HUES64 (cell line): ENCODE data around the gene SHC4.

ENCODE experiments used
- H3K27ac ChIP-seq: 2 replicates; pipeline ENCODE4 v1.7.0; 2013; ENCODE audit warnings: low read depth, low read length, inconsistent platforms
- H3K27me3 ChIP-seq: 2 replicates; pipeline ENCODE4 v1.6.1; 2013; ENCODE audit warnings: mild to moderate bottlenecking, low read length; ENCODE audit not compliant: insufficient read depth
- H3K36me3 ChIP-seq: 2 replicates; pipeline ENCODE4 v1.6.1; 2013; ENCODE audit warnings: mild to moderate bottlenecking, low read length; ENCODE audit not compliant: insufficient read depth
- H3K4me1 ChIP-seq: 2 replicates; pipeline ENCODE4 v1.6.1; 2013; ENCODE audit warnings: mild to moderate bottlenecking, low read length, moderate library complexity; ENCODE audit not compliant: insufficient read depth
- H3K4me3 ChIP-seq: 2 replicates; pipeline ENCODE4 v1.5.1; 2013; ENCODE audit warnings: mild to moderate bottlenecking, low read length, moderate library complexity
- H3K9ac ChIP-seq: 2 replicates; pipeline ENCODE4 v1.6.1; 2013; ENCODE audit warnings: mild to moderate bottlenecking, low read depth, low read length
- H3K9me3 ChIP-seq: 2 replicates; pipeline ENCODE4 v1.6.1; 2013; ENCODE audit warnings: low read depth, low read length; ENCODE audit not compliant: insufficient read depth
- WGBS: fragments of 150-250, 120-280 bp; methylation state at CpG from one replicate; pipeline ENCODE4 v1.1.7; 2013; ENCODE audit warnings: missing lambda C conversion rate; 5-methylcytosine and 5-hydroxymethylcytosine counted together

The SHC4 gene

GRCh38 chr15:48834756-48835155 lies 129.0 kb downstream of the SHC4 start:
- Histone ChIP-seq H3K27me3 (no peaks in the 10 kb centered on the region), H3K9me3 (no peaks in the 10 kb centered on the region), H3K9ac (no peak overlapping the region), H3K36me3 (no peaks in the 10 kb centered on the region), H3K27ac (no peak overlapping the region), H3K4me3 (no peak overlapping the region), H3K4me1 (no peaks in the 10 kb centered on the region)
- WGBS: 90% methylated on average over 5 of the region's 5 CpGs

GRCh38 chr15:48833526-48834239 lies 130.0 kb downstream of the SHC4 start:
- Histone ChIP-seq H3K27me3 (no peaks in the 10 kb centered on the region), H3K27ac (no peak overlapping the region), H3K4me1 (no peaks in the 10 kb centered on the region), H3K36me3 (no peaks in the 10 kb centered on the region), H3K9ac (no peak overlapping the region), H3K9me3 (no peaks in the 10 kb centered on the region), H3K4me3 (no peak overlapping the region)

- H3K9ac ChIP-seq: no peak overlapping the region
- no peaks in the 10 kb centered on the region for H3K9me3 ChIP-seq
- no peaks in the 10 kb centered on the region for H3K4me1 ChIP-seq
- H3K27ac ChIP-seq: no peak overlapping the region
- no peak overlapping the region for H3K4me3 ChIP-seq
- no peaks in the 10 kb centered on the region for H3K27me3 ChIP-seq
- no peaks in the 10 kb centered on the region for H3K36me3 ChIP-seq
Observed at GRCh38 chr15:48832648-48833047, 131.1 kb downstream of the SHC4 start.

GRCh38 chr15:48828906-48829305 lies 134.8 kb downstream of the SHC4 start:
- Histone ChIP-seq H3K27ac (no peak overlapping the region), H3K9me3 (no peaks in the 10 kb centered on the region), H3K27me3 (no peaks in the 10 kb centered on the region), H3K9ac (no peak overlapping the region), H3K36me3 (no peaks in the 10 kb centered on the region), H3K4me1 (peaks cover 1% of the 10 kb centered on the region), H3K4me3 (no peak overlapping the region)

GRCh38 chr15:48828471-48828870 lies 135.2 kb downstream of the SHC4 start:
- Histone ChIP-seq H3K9ac (no peak overlapping the region), H3K9me3 (no peaks in the 10 kb centered on the region), H3K4me1 (peaks cover 5% of the 10 kb centered on the region), H3K36me3 (no peaks in the 10 kb centered on the region), H3K27me3 (no peaks in the 10 kb centered on the region), H3K27ac (no peak overlapping the region), H3K4me3 (no peak overlapping the region)
- 72% methylated on average over 2 of the region's 4 CpGs for WGBS

GRCh38 chr15:48825075-48825474 lies 138.6 kb downstream of the SHC4 start:
- Histone ChIP-seq H3K36me3 (no peaks in the 10 kb centered on the region), H3K4me1 (peaks cover 7% of the 10 kb centered on the region), H3K27me3 (no peaks in the 10 kb centered on the region), H3K9ac (no peak overlapping the region), H3K9me3 (no peaks in the 10 kb centered on the region), H3K27ac (no peak overlapping the region), H3K4me3 (no peak overlapping the region)
- WGBS: 80% methylated on average over 1 of the region's 1 CpG

GRCh38 chr15:48823706-48824105 lies 140.0 kb downstream of the SHC4 start:
- no peak overlapping the region for H3K27ac ChIP-seq
- H3K4me3 ChIP-seq: no peak overlapping the region
- no CpG with 5 or more reads among the region's 1 CpG for WGBS
- no peaks in the 10 kb centered on the region for H3K36me3 ChIP-seq
- H3K4me1 ChIP-seq: peaks cover 7% of the 10 kb centered on the region
- H3K9me3 ChIP-seq: no peaks in the 10 kb centered on the region
- H3K9ac ChIP-seq: no peak overlapping the region
- no peaks in the 10 kb centered on the region for H3K27me3 ChIP-seq

- H3K4me1 ChIP-seq: peaks cover 7% of the 10 kb centered on the region
- no peak overlapping the region for H3K4me3 ChIP-seq
- no peak overlapping the region for H3K27ac ChIP-seq
- no peaks in the 10 kb centered on the region for H3K9me3 ChIP-seq
- no peaks in the 10 kb centered on the region for H3K27me3 ChIP-seq
- H3K9ac ChIP-seq: no peak overlapping the region
- H3K36me3 ChIP-seq: no peaks in the 10 kb centered on the region
- 9% methylated on average over 1 of the region's 1 CpG for WGBS
Observed at GRCh38 chr15:48823237-48823636, 140.5 kb downstream of the SHC4 start.

- Histone ChIP-seq H3K4me3 (no peak overlapping the region), H3K27ac (no peak overlapping the region), H3K4me1 (peaks cover 4% of the 10 kb centered on the region; the same call in 1 of the 2 replicates), H3K9ac (no peak overlapping the region), H3K36me3 (no peaks in the 10 kb centered on the region), H3K27me3 (no peaks in the 10 kb centered on the region), H3K9me3 (no peaks in the 10 kb centered on the region)
- WGBS: 92% methylated on average over 2 of the region's 2 CpGs
Observed at GRCh38 chr15:48814286-48814685, 149.4 kb downstream of the SHC4 start.

- Histone ChIP-seq H3K9me3 (no peaks in the 10 kb centered on the region), H3K36me3 (no peaks in the 10 kb centered on the region), H3K27ac (no peak overlapping the region), H3K4me3 (peak overlapping the region; percentile 87), H3K4me1 (peaks cover 11% of the 10 kb centered on the region; the same call in 1 of the 2 replicates), H3K27me3 (no peaks in the 10 kb centered on the region), H3K9ac (peak overlapping the region; percentile 62)
- WGBS: 13% methylated on average over 22 of the region's 25 CpGs
Observed at GRCh38 chr15:48811325-48811958, 152.3 kb downstream of the SHC4 start.

- no peaks in the 10 kb centered on the region for H3K36me3 ChIP-seq
- WGBS: 1% methylated on average over 51 of the region's 51 CpGs
Observed at GRCh38 chr15:48810414-48811324, 153.1 kb downstream of the SHC4 start, which contains the start of gene CEP152. Gene CEP152, minus strand, starts transcription at chr15:48811069. Its CDS starts 5,420 bp downstream, at chr15:48805649.

More at GRCh38 chr15:48810414-48811324, 153.1 kb downstream of the SHC4 start, which contains the start of gene CEP152:
- Histone ChIP-seq H3K9me3 (no peaks in the 10 kb centered on the region), H3K27me3 (no peaks in the 10 kb centered on the region), H3K27ac (peak within 1 kb of the TSS; percentile 67), H3K9ac (peak within 1 kb of the TSS; percentile 84), H3K4me3 (peak within 1 kb of the TSS; percentile 87), H3K4me1 (peaks cover 19% of the 10 kb centered on the region; the same call in 1 of the 2 replicates)
